NCI-H2029 treated with DMSO at 0.1 percent for 48 hours (cell line): ENCODE measurements around the gene CRISP2.
"Not testable (repeated sequence)": the region's sequence is repeated elsewhere in the genome, so short reads cannot be mapped to it uniquely, and the experiment has no call there.

ENCODE experiments used
- DNase-seq: peaks from one replicate; lab custom pipeline; 2025; lab: John Stamatoyannopoulos, UW

CRISP2 gene, protein sequence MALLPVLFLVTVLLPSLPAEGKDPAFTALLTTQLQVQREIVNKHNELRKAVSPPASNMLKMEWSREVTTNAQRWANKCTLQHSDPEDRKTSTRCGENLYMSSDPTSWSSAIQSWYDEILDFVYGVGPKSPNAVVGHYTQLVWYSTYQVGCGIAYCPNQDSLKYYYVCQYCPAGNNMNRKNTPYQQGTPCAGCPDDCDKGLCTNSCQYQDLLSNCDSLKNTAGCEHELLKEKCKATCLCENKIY

DNA sequence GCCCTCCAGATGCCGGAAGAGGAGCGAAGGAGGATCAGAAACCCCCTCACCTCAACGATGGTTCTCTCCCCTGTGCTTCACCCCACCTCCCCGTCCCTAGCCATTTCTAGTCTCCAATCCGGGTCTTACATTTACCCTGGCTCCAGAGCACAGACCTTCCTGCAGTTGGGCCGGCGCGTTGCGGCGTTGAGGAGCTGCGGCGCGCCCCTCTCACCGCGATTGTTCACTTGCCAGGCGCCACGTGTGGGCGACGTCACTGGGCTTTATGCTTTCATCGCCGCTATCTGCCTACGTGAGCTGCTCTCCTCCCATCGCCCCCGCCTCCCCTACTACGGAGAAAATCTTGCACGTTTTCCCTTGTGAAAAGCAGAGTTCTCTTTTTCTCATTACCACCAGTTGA is at the start of gene CRISP2:
Gene CRISP2, minus strand, starts transcription at position 198 of the 400 bp plus-strand sequence. CDS start 4,347 bp downstream, outside the sequence.
- DNase-seq, result peak; percentile 3

DNA sequence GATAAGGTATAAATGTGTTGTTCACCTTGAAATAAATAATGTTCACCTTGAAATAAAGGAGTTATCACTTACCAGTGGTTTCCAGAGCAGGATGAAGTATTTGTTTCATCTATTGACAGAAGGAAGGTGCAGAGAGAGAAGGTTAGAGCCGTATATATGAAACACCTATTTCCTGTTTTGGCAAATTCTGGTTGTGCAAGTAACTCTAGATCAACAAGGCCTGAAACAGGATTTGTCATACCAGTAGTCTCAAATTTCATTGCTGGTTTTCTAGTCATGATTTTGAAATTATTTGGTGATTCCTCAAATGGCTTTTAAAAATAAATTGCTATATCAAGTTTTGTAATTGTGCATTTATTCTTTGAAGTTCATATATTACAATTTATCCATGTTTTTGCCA is 30.9 kb upstream of the CRISP2 start, which contains the start of gene CRISP3:
Gene CRISP3, minus strand, starts transcription at position 130 of the 400 bp plus-strand sequence. Its CDS starts 21 bp downstream, at position 109.
- DNase-seq, result peak; percentile 61

DNA sequence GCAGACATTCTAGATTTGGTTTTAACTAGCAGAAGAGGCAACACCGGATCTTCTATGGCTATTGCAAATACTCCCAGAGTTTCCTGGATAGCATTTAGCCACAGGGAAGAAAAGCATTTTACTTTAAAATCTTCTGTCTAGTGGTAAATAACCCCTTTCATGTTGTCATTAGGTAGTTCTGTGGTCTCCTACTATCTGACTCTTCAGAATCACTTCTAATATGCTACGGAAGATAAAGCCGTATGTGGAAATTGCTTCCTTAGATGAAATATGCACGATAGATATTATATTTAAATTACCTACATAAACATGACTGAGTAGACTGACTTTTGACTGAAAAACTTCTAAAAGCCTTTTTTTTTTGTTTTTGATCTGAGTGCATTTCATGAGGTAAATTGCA is 30.1 kb upstream of the CRISP2 start:
- no peak for DNase-seq

DNA sequence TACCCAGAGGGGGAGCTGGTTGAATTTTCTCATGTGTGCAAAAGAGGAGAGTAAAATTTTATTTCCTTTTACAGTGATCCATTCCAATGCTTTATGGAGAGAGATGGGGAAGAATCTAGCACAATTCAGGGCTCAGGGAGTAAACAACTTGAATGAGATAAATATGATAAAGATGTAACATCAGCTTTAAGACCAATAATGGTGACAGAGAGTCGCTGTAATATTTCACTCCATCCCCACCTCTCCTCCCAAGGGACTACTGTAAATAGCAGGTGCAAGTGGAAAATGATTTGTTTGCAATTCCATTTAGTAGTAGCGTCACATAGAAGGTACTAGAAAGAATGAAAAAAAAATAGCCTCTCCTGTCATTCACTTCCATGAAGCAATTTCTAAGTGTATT is 26.1 kb upstream of the CRISP2 start:
- DNase-seq, result no peak

DNA sequence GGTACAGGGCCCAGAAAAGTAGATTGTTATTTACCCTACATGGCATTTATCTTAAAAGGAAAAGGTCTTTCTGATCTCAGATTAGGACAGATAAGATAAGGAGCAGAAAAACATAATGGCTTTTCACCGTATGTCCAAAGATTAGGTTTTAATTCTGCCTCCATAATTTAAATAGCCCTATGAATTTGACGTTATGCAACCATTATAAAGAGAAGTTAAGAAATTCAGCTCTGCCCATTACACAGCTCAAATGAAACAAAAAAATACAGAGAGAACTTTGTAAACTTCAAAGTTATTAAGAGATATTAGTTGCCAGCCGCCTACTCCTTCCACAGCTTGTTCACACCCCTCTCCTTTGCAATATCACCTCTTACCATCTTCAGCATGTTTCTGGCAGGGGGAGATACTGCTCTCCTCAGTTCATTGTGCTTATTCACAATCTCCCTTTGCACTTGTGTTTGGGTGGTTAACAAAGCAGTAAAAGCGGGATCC is 22.7 kb upstream of the CRISP2 start:
- no peak for DNase-seq

DNA sequence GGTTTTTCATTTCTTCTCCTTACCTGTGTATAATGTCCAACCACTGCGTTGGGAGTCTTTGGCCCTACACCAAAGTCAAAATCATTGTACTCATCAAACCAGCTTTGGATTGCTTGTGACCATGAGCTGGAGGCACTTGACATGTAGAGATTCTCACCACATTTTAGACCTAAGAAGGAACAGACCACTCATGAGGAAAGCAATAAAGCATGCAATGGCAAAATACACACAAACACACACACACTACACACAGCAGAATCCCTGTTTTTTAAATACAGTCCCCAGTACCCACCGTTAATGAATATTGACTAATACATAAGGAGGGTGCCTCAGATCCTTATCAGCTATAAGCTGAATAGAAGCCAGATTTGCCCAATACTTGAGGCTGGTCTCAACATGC is 20.3 kb upstream of the CRISP2 start:
- DNase-seq, result no peak

DNA sequence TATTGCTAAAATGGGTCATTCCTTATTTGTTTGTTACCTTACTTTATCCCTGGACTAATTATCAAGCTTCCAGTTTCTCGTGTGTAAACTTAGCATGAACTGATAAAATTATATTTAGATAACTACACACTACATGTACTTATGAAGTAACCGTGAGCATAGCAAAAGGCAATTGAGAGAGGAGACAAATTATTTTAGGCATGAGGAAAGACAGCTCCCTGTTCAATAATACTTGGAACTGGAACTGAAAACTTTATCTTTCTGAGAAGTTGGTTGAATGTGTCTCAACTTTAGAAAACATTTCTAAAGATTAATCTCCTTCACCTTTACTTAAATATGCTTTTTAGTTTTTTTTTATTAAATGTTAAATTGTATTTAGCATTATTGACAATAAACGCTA is 19.4 kb upstream of the CRISP2 start:
- DNase-seq, result no peak

DNA sequence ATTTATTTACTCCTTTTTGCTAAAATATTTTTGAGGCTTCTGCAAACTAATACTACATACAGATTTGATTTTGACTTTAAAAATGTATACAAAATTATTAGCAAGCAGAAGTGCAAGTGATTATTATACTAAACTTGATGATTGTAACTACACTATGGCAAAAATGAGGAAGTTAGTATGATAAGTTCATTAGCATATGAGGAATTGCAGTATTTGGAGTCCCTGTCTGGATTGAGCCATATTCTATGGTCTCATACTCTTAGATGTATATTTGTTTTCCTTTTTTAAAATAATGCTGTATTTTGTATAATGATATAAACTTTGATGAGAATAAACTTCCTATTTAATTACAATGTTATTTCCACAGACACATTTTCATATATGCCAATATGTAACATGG is 16.9 kb upstream of the CRISP2 start:
- DNase-seq, result no peak

DNA sequence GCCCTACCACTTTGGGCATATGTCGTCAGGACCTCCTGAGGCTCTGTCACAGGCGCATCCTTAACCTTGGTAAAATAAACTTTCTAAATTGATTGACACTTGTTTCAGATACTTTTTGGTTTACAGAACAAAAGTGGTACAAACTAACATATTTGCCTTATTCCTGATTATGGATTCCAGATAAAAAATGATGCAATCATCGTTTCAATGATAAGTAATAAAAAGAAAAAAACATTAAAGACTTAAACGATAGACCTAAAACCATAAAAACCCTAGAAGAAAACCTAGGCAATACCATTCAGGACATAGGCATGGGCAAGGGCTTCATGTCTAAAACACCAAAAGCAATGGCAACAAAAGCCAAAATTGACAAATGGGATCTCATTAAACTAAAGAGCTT is 10.6 kb upstream of the CRISP2 start:
- DNase-seq, result not testable (repeated sequence)

DNA sequence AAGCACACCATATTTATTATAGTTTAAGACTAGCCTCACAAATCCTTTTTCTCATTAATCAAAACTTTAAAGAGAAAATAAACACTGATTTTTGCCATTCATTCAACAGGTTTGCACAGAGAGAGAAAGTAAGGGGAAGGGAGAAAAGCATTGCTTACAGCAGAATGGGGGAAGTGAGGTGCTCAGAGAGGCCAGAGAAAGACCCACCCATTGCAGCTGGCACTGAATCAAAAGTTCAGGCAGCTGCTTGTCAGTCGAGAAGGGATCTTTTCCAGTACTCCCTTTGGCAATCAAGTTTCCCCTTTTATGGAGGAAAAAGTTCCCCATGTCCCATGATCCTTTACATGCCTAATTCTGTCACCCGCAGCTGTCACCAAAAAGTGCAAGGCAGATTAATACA is 8.0 kb upstream of the CRISP2 start:
- DNase-seq, result no peak

DNA sequence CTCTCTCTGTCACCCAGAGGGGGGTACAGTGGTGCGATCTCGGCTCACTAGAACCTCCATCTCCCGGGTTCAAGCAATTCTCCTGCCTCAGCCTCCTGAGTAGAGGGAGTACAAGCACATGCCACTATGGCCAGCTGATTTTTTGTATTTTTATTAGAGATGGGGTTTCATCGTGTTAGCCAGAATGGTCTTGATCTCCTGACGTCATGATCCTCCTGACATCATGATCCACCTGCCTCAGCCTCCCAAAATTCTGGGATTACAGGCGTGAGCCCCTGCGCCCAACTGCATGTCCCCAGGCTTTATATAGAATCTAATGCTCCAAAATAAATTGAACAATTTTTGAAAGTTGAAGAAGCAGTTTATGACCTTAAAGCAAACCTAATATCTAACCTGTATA is 7.0 kb upstream of the CRISP2 start:
- DNase-seq, result no peak

DNA sequence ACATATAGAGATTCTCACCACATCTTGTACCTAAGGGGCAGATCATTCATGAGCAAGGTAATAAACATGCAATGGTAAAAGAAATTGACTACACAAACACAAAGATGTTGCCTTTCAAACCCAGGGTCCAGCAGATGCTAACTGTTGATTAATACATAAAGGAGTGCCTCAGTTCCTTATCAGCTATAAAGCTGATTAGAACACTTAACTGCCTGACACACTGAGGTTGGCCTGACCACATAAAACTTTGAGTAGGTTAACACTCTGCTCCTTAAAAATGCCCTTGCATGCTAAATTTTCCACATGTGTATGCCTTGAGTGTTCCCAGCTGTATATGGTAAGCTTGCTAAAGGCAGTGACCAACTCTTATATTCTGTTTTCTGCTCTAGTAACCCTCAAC is 14.9 kb downstream of the CRISP2 start:
- no peak for DNase-seq

DNA sequence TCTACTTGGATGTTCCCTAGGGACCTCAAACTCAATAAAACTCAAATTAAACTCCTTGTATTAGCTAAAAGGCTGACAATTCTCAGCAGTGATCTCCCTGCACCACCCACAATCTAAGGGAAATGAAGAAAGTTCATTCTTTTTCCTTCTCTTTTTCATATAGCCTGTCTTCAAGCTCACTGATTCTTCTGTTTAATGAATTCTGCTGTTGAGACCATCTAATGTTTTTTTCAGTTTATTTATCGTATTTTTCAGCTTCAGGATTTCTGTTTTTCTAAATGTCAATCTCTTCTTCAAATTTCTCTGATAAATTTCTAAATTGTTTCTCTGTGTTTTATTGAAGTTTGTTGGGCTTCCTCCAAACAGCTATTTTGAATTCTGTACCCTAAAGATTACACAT is 19.8 kb downstream of the CRISP2 start:
- no peak for DNase-seq

DNA sequence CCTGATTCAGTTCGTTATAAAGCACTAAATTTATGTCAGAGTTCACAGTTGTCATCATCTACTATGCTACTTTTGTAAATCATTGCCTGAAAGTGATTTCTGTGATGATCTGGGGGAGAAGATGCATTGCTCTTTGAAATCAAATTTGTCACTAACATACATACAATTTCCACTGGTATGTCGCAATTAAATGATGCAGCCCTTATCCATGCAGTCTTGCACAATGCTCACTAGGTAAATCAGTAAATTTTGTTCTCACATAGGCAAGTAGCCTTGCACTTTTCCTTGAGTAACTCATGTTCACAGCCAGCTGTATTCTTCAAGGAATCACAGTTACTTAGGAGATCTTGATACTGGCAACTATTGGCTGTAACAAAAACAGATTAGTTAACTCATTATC is 20.8 kb downstream of the CRISP2 start:
- DNase-seq, result no peak

DNA sequence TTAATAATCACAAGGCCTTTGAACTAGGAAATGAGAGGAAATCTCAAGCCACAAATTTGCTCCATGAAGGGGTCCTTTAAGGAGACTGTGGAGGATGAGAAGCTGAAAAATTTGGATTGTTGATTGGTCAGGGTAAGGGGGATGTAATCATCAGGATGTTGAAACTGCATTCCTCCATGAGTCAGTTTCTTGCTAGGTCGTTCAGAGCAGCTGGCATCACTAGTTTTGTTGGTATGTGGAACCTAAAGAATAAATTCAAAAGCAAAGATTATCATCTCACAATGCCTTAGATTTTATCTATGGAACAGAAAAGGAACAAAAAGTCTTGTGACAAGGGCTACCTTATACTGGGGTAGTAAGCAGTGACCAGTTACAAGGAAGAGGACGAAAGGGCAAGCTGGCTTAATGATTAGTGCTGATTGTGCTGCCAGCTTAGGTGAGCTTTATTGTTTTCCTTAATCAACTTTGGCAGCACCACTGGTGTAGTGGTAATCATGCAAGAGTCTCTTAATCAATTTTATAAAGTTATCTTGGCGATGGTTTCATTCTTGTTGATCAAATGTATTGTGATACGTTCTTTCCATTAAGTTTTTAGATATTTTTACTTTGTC is 36.6 kb downstream of the CRISP2 start:
- DNase-seq, result no peak

DNA sequence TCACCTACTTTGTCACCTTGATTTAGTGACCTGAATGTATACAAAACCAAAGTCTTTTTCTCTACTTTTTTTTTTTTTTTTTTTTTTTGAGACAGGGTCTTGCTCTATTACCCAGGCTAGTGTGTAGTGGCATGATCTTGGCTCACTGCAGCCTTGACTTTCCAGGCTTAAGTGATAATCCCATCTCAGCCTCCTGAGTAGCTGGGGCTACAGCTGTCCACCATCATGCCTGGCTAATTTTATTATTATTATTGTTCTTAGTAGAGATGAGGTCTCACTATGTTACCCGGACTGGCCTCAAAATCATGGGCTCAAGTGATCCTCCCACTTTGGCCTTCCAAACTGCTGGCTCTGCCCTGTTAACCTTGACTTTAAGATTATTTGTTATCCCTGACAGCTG is 37.5 kb downstream of the CRISP2 start:
- DNase-seq, result no peak

DNA sequence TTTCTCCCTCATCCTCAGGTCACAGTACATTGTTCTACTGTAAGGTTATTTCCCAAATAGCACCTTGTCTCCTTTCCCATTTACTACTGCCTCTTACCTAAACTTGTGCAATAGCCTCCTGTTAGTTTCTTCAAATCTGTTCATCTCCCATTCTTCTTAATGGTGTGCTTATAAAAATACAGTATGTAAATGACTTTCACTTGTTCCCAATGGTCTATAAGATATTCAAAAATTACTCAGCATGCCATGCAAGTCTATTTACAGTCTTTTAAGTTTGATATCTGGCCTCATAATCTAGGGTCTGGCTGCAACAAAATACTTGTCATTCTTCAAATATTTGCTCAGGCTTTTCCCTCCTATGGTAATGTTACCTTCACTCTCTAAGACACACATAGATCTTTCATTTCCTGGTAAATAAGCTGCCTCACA is 45.2 kb downstream of the CRISP2 start:
- peak; percentile 4 for DNase-seq

DNA sequence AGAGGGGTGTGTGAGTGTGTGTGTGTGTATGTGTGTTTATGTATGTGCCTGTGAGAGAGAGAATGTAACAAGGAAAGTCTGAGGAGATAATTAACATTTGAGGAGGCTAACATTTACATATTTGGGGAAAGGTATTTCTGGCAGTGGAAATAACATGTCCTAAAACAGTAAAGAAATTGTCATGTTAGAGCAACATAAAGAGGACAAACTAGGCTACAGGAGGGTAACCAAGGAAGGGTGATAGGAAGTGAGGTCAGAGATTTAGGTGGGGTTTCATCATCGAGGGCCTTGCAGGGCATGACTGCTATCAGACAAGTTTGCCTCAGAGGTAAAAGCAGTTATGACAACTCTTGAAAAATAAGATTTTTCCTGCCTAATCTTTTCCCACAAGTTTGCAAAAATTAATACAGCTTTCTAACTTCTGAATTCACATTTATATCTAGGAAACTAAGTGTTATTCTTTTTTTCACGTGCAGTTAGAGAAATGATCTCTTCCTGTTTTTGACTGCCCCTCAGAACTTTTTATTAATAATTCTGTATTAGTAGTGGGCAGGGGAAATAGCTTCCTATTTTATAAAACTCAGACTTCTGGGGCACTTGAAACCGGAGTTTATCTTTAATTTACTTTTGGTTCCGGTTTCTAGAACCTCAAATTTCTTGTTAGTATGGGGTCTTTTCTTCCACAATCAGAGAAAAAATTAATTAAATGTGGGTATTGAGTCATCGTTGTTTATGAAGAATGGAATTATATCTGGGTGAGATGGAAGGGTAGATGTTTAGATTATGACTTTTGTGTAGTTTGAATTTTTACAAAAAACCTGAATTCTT is 46.2 kb downstream of the CRISP2 start:
- DNase-seq, result no peak

DNA sequence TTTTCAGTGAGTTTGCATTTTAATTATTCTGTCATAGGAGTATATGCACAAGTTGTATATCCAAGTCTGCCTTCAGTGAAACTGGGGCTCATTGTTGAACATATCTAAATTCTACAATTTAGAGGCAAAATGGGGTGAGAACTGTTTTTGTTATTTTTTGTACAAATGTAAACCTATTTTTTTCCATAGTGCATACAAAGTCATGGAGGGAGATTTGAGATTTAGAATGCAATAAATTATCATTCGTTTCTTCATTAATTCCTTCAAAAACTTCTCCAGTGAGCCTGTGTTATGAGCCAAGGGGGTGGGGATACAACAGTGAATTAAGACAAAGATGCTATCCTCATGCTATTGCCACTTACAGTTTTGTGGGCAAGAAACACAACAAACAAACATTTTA is 46.9 kb downstream of the CRISP2 start:
- DNase-seq, result no peak

DNA sequence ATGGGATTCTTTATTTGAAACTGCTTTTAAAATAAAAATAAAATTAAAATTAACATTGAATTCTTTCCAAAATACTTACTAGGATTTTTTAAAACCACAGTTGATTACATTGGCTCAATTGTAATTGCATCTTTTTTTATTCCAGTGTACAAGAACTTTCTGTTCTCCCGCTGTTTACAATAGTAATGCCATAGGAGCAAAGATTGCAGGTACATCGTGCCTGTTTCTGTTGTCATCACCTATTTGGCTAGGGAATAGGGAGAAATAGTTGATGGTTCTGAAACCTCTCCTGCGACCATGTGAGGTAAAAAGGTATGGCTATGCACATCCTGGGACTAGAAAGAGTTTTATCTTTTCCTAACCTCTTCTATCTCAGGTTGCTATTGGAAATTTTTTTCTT is 48.5 kb downstream of the CRISP2 start:
- no peak for DNase-seq

DNA sequence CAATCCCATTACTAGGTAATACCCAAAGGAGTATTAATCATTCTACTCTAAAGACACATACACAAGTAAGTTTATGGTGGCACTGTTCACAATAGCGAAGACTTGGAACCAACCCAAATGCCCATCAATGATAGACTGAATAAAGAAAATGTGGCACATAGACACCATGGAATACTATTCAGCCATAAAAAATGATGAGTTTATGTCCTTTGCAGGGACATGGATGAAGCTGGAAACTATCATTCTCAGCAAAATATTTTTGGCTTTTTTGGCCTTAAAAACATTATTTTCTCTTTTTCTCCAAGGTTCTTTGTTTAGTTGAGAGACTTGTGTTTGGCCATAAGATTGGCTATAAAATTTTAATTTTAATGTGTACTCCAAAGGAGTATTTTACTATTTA is 49.3 kb downstream of the CRISP2 start:
- DNase-seq, result not testable (repeated sequence)

DNA sequence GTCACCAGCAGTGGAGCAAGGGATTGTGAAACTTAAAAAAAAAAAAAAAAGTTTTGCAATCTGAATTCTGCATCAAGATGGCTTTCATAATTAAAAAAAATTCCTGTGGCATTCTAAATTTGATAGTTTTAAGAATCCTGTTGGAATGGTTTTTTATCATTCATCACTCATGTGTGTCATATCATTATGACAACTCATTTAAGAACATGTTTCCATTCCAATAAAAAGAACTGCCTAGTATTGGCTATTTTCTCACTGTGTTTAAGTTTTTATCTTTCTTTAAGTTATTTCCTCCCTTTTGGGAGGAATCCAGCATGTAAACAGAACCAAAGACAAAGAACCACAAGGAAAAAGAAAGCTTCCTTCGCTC is 50.5 kb downstream of the CRISP2 start:
- DNase-seq, result no peak
